ENCODE measurements around the gene P4HA1.

Gene P4HA1

GRCh38 chr10:73093922-73094850 is 2.5 kb downstream of the P4HA1 start:
- peak overlapping the region; percentile 95 for H3K4me3 ChIP-seq (ENCODE audit: low read depth, low read length)
- TF ChIP-seq CTCF (IDR thresholded peaks at IDR 0.05; ENCODE audit: low read depth, low read length) = no peak

GRCh38 chr10:73092830-73093229 is 3.8 kb downstream of the P4HA1 start:
- TF ChIP-seq CTCF (IDR thresholded peaks at IDR 0.05; ENCODE audit: low read depth, low read length) = no peak
- no peak overlapping the region for H3K4me3 ChIP-seq (ENCODE audit: low read depth, low read length)

GRCh38 chr10:73088304-73088703 is 8.4 kb downstream of the P4HA1 start:
- H3K4me3 ChIP-seq (ENCODE audit: low read depth, low read length) = no peak overlapping the region
- TF ChIP-seq CTCF (IDR thresholded peaks at IDR 0.05; ENCODE audit: low read depth, low read length) = no peak

- H3K4me3 ChIP-seq (ENCODE audit: low read depth, low read length) = no peak overlapping the region
- no peak for TF ChIP-seq CTCF (IDR thresholded peaks at IDR 0.05; ENCODE audit: low read depth, low read length)
These were observed 9.8 kb downstream of the P4HA1 start for GRCh38 chr10:73086816-73087215.

GRCh38 chr10:73084209-73084608 is 12.5 kb downstream of the P4HA1 start:
- TF ChIP-seq CTCF (IDR thresholded peaks at IDR 0.05; ENCODE audit: low read depth, low read length) = no peak
- no peak overlapping the region for H3K4me3 ChIP-seq (ENCODE audit: low read depth, low read length)

- H3K4me3 ChIP-seq (ENCODE audit: low read depth, low read length) = no peak overlapping the region
- TF ChIP-seq CTCF (IDR thresholded peaks at IDR 0.05; ENCODE audit: low read depth, low read length) = no peak
These were observed 13.4 kb downstream of the P4HA1 start for GRCh38 chr10:73083221-73083620.

- no peak for TF ChIP-seq CTCF (IDR thresholded peaks at IDR 0.05; ENCODE audit: low read depth, low read length)
- no peak overlapping the region for H3K4me3 ChIP-seq (ENCODE audit: low read depth, low read length)
These were observed 16.7 kb downstream of the P4HA1 start for GRCh38 chr10:73079779-73080541.
